Astrocyte of the cerebellum (primary cell): ENCODE data around the gene NID2.

Source experiments
- DNase-seq: peaks from one replicate; pipeline ENCODE4 v3.0.0-alpha.2; 2011; ENCODE audit warnings: low read depth
- H3K4me3 ChIP-seq: 2 replicates; pipeline ENCODE4 v1.5.1; 2011; ENCODE audit warnings: mild to moderate bottlenecking, low read depth, low read length, moderate library complexity
- in situ Hi-C: cut with HindIII; loops from 2 replicates; pipeline ENCODE4 v1.10.0; 2017; ENCODE audit warnings: low sequenced_read_pairs
- TF ChIP-seq, protein P1 (sequence below): IDR thresholded peaks from 2 replicates; pipeline ENCODE4 v1.5.1; 2012; ENCODE audit warnings: low read length, low read depth, moderate library complexity, mild to moderate bottlenecking; ENCODE audit errors: missing control alignments

The NID2 gene

DNA sequence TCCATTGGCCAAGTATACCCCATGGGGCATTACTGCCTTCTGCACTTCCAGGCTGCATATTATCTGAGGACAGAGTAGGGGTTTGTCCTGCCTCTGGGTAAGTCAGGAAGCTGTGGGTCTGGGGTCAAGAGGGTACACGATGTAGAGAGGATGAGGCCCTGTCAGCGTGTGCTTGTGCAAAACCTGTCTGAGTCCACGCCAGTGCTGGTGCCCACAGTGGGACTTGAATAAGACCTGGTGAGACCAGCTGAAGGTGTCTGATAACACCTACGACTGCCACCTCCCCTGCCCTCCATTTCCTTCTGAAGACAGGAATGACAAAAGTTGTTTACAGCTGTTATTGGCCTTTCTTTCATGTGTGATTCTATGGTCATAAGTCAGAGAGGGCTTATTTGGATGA is 22.1 kb upstream of the NID2 start:
- H3K4me3 ChIP-seq = no peak overlapping the region
- TF ChIP-seq, protein P1, sequence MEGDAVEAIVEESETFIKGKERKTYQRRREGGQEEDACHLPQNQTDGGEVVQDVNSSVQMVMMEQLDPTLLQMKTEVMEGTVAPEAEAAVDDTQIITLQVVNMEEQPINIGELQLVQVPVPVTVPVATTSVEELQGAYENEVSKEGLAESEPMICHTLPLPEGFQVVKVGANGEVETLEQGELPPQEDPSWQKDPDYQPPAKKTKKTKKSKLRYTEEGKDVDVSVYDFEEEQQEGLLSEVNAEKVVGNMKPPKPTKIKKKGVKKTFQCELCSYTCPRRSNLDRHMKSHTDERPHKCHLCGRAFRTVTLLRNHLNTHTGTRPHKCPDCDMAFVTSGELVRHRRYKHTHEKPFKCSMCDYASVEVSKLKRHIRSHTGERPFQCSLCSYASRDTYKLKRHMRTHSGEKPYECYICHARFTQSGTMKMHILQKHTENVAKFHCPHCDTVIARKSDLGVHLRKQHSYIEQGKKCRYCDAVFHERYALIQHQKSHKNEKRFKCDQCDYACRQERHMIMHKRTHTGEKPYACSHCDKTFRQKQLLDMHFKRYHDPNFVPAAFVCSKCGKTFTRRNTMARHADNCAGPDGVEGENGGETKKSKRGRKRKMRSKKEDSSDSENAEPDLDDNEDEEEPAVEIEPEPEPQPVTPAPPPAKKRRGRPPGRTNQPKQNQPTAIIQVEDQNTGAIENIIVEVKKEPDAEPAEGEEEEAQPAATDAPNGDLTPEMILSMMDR = no peak
- no peak for DNase-seq
- in situ Hi-C loops = no loop called here

DNA sequence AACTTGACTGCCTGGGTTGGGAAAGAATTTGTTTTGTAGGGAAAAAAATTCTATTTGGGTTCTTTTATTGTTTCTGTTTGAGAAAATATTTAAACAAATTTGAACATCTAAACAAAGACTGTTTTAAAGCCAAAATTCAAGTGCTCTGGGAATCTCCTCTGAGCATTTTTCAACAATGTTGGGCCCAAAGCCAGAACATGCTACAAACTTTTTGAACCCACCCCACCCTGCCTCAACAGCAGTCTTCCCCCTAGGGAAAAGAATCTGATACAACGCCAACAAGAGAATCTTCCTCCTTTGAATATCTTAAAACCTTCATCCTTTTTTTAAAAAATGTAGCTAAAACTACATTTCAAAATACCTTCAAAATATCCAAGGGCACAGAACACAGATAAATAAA is 20.4 kb upstream of the NID2 start:
- DNase-seq = no peak
- TF ChIP-seq, protein P1 = no peak
- in situ Hi-C loops = no loop called here

DNA sequence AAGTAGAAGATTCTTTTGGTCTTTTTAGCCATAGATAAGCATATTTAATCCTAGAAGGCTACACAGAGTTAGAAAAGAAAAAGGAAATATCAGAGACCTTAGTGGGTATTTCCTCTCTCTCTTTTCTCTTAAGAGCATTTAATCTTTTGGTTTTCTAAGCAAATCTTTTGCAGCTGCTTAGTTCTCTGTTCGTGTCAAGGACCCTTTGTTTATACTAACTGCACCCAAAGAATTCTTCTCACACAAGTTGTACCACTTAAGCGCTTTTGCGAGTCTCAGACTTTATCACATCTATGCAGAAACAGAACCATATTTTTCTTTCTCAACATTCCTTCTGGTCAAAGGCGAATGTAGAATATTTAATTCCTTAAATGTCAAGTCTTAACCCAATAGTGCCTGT is 17.9 kb upstream of the NID2 start:
- DNase-seq = no peak
- H3K4me3 ChIP-seq = no peak overlapping the region
- TF ChIP-seq, protein P1 = no peak
- in situ Hi-C loops = no loop called here

More for the DNA sequence above, 20.4 kb upstream of the NID2 start:
- H3K4me3 ChIP-seq = no peak overlapping the region

DNA sequence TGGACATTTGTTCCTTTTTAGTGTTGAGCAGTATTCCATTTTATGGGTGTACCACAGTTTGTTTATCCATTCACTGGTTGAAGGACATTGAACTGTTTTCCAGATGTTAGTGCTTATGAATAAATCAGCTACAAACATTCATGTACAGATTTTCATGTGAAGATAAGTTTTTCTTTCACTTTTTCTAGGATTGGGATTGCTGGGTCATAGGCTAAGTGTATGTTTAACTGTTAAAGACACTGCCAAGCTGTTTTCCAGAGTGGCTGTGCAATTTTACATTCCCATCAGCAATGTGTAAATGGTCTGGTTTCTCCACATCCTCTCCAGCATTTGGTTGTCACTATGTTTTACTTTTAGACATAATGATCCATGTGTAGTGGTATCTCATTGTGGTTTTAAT is 14.0 kb upstream of the NID2 start:
- TF ChIP-seq, protein P1 = no peak
- H3K4me3 ChIP-seq = no peak overlapping the region
- DNase-seq = no peak
- in situ Hi-C loops = no loop called here

DNA sequence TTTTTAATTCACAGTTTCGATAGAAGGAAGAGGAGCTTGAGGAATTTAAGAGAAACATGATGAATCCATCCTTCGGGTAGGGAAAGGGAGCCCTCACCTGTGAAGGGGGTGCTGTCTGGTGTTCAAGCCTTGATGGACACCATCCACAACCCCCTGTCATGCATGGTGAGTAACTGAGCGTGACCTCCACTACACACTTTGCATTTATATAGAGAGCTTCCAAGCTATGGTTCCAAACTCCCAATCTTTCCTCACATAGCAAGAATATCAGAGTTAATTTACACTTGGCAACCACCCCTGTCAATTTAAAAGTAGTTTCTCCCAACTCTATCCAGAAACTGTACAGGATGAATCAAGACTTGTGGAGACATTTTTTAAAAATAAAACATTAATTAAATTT is 13.1 kb upstream of the NID2 start:
- DNase-seq = no peak
- no peak overlapping the region for H3K4me3 ChIP-seq
- in situ Hi-C loops = no loop called here
- TF ChIP-seq, protein P1 = no peak

DNA sequence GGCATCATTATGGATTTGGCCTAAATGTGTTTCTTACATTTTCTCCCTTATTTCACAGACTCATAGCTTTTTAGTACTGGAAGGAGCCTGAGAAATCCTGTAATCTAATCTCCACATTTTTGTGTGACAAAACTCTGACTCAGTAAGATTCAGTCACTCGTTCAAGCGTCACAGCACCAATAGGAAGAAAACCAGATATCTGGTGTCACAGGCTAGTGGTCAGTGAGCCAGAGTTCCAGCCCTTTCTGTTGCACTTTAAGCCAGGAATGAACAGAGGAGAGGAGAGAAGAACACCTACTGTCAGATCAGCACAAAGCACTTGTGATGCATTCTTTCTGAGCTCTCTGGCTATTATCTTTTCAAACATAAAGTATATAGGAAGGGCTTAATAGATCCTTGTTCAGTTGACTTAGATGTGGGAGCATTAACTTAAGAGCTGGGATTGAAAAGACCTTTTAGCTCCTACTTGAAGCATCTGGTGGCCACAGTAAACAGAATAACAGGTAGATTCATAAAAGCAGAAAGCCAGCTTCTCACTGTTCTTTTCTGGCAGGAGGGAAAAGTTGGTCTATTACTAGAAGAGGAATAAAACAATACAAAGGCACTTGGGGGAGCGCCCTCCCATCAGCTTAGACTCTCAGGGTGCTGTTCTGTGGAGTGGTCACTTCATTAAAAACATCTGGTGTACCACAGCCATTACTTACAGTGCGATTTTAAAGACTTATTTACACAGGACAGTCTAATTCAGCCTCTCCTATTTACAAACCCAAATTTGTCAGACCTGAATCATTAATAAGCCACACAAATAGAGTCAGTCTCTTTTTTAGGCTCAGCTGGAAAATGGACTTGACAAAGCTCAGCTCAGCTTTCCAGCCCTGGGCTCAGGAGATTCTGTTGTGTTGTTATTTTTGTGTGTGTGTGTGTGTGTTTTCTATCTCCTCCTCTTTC is 12.2 kb upstream of the NID2 start:
- in situ Hi-C loops = no loop called here
- no peak for DNase-seq
- no peak overlapping the region for H3K4me3 ChIP-seq
- TF ChIP-seq, protein P1 = no peak
